RCC 7860 (cell line): ENCODE data around the gene KLF7.

Source experiments
- DNase-seq: peaks from one replicate; pipeline ENCODE4 v3.0.0-alpha.2; 2015; ENCODE audit warnings: low spot score
- FAIRE-seq: peaks from 2 replicates; lab custom pipeline; 2012; peaks lifted over from hg19 to GRCh38; lab: Jason Lieb, UNC

Gene KLF7

DNA sequence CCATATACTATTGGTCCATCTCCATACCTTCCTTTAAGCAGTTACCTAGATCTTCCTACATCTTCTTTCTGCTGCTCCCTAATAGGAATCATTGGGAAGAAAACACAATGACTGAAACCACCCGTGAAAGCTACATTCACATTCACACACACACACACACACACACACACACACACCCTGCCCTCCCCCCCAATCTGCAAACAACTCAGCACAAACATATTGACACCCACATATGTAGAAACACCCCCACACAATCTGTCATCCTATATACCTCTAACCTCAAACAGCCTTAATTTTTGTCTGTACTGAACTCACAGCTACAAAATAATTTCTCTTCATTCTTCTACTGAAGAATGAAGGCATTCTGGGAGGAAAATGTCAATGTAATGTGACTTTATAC is 63.8 kb downstream of the KLF7 start:
- no peak for FAIRE-seq

GRCh38 chr2:207097278-207097677 is 68.5 kb downstream of the KLF7 start:
- FAIRE-seq (no peak), DNase-seq (no peak)

More for the DNA sequence above, 63.8 kb downstream of the KLF7 start:
- DNase-seq: no peak

GRCh38 chr2:207095963-207096362 is 69.8 kb downstream of the KLF7 start:
- FAIRE-seq: no peak
- DNase-seq: no peak

GRCh38 chr2:207093234-207093633 is 72.5 kb downstream of the KLF7 start:
- FAIRE-seq (no peak), DNase-seq (no peak)

- FAIRE-seq: no peak
- no peak for DNase-seq
These were observed 72.9 kb downstream of the KLF7 start for GRCh38 chr2:207092818-207093217.

- DNase-seq (no peak), FAIRE-seq (no peak)
These were observed 73.8 kb downstream of the KLF7 start for GRCh38 chr2:207091928-207092327.

GRCh38 chr2:207091176-207091575 is 74.6 kb downstream of the KLF7 start:
- DNase-seq (no peak), FAIRE-seq (no peak)

DNA sequence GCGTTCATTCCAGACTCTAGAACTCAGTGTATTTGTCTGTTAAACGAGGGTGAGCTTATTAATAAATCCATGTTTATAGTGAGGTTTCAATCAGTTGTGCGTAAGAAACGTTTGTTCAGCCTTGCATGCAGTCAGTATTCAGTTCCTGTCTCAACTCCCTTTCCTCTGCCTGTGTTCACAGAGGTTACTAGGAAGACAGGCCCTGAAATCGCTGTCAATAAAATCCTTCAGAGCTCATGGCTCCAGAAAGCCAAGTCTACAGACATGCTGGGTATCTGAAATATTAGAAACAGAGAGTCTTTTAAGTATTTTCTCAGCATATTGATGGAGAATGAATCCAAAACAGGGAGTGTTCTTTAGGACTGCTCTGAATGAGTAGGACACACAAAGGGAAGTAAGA is 75.4 kb downstream of the KLF7 start:
- no peak for FAIRE-seq
- DNase-seq: no peak

DNA sequence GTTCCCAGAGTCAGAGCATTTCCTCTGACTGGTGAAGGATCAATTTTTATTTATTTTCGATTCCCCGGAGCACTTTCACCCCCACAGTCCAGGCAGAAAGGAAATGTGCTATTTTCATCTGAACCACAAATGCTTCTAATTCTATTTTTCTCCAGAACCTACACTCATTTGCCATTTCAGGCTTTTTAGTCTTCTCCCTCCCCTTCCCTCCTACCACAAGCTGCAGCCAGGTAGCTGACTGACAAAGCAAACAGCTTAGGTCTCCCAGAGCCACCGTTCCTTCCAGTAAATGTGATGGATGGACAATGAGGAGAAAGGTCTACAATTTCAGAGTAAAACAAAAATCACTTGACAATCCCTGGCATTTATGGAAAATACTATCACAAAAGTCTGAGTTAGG is 76.9 kb downstream of the KLF7 start:
- DNase-seq (no peak), FAIRE-seq (no peak)

DNA sequence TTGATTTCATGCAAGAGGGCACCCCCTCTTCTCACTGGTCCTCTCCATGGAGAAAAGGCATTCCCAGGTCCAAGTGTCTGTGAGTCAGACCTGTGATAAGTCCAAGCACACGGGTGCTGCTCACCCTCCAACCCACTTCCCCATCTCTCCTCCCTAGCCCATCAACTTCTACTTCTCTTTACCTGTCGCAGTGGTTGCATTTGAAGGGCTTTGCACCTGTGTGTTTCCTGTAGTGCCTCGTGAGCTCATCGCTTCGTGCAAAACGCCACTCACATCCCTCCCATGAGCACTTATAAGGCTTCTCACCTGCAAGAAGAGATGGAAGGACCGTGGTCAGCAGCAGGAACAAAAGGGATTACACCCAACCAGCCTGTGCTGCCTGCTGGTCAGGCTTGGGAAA is 77.5 kb downstream of the KLF7 start:
- DNase-seq: no peak
- no peak for FAIRE-seq

GRCh38 chr2:207087046-207087902 is 78.5 kb downstream of the KLF7 start:
- no peak for DNase-seq
- no peak for FAIRE-seq

- no peak for FAIRE-seq
- DNase-seq: no peak
These were observed 79.6 kb downstream of the KLF7 start for GRCh38 chr2:207086136-207086535.

DNA sequence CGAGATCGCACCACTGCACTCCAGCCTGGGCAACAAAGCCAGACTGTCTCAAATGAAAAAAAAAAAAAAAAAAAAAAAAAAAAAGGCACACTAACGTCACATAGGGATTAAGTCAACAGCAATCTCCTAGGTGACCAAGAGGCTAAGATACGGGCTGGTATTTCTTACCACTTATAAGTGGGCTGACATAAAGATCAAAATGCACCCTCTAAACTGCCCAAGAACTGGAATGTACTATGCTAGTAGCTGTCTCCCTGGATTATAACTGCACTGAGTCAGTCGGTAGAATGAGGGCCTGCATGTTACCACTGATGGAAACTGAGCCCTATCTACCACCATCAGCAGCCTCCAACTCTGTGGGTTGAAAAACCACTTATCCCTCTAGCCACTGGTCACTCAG is 80.6 kb downstream of the KLF7 start:
- DNase-seq (no peak), FAIRE-seq (no peak)

GRCh38 chr2:207083361-207084110 is 82.2 kb downstream of the KLF7 start:
- no peak for DNase-seq
- no peak for FAIRE-seq

- no peak for DNase-seq
- FAIRE-seq: no peak
These were observed 83.1 kb downstream of the KLF7 start for GRCh38 chr2:207082619-207083018.

DNA sequence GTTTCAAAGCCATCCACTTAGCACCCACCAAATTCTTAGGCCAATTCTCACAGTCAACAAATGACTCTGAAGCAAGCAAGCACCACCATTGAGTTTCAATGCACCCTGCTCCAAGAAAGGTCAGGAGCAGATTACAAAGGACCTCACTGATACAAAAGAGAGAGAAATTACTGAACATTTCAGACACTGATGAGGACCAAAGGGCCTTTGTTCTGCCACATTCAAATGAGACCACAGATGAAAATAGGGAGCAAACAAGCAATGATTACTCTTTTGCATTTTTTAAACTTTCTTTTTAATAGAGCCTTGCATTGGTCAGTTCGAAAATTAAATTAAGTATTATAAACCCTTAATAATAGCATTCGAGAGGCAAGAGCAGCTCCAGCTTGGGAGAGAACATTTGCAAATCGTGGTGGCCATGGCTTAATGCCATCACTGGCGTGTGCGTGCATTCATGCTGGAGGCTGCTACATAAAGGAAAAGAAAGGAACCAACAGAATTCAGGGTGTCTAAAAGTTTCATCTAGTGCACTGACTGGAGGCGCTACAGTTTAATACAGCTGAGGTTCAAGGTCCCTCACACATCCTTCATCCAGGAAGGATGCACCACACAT is 87.5 kb downstream of the KLF7 start:
- DNase-seq (no peak), FAIRE-seq (no peak)

GRCh38 chr2:207077266-207077665 is 88.5 kb downstream of the KLF7 start:
- no peak for FAIRE-seq

GRCh38 chr2:207075456-207075855 is 90.3 kb downstream of the KLF7 start:
- DNase-seq: no peak
- no peak for FAIRE-seq

More at GRCh38 chr2:207077266-207077665, 88.5 kb downstream of the KLF7 start:
- no peak for DNase-seq

GRCh38 chr2:207073801-207074678 is 91.7 kb downstream of the KLF7 start:
- no peak for DNase-seq
- no peak for FAIRE-seq

DNA sequence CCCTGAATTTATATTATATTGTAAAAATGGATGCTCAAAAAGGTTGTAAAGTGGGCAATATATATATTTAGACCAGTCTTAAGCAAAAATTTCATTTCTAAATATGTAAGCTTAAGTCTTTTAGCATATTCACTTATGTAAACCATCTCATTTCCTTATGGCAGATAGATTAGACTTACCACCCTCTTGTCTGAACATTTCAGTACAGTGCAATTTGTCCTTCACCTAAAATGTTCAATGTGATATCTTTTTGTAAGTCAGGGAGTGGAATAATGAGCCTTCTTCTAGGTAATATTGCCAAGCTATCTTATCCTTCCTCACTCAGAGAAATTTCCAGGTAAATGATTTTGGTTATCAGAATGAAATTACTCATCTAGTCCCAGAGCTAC is 92.3 kb downstream of the KLF7 start:
- no peak for FAIRE-seq
- DNase-seq: no peak

DNA sequence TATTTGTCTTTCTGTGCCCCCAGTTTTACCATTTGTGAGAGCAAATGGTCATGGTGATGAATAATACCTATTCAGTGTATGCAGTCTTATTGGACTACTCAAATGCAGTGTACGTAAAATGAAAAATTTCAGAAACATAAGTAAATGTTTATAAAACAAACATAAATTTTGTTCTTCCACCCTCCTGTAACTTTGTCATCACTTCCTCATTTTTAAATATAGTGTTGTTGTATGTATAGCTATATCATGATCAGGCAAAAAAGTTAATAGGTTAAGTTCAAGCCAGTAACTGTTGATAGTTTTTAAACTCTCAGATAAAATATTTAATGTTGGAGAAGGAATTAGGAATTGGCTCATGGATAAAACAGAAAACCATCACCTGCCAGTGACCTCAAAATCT is 93.2 kb downstream of the KLF7 start:
- no peak for DNase-seq
- no peak for FAIRE-seq
